Right lung (tissue), 5 donors: Measurements from ENCODE around the gene S1PR3. TPM values are rescaled to one million over a fixed set of nuclear protein-coding genes. Genes with fewer than 3 reads are reported as not detected.

Source experiments
- DNase-seq, 2 donors: peaks; one replicate each; pipeline ENCODE4 v3.0.0-alpha.2; 2013
- polyA plus RNA-seq, 5 donors: library from polyadenylated mRNA; unstranded; fragments of 120-200 nt; gene quantifications; one replicate each; pipeline versions ENCODE4 v1.2.1 to v1.2.3, GENCODE V29; 2013; ENCODE audit warnings: inconsistent platforms in 1 of 5, low replicate concordance in 1 of 5; ENCODE audit not compliant: insufficient read length in 5 of 5, insufficient read depth in 1 of 5

Gene S1PR3
- polyA plus RNA-seq, 5 donors, result 77.2 to 113 (median 80.3) TPM

- DNase-seq, result no peak
These were observed 24.2 kb upstream of the S1PR3 start for GRCh38 chr9:88966894-88967676.

GRCh38 chr9:88968799-88969198 is 22.5 kb upstream of the S1PR3 start:
- DNase-seq, result no peak

GRCh38 chr9:88969646-88970373 is 21.5 kb upstream of the S1PR3 start:
- no peak for DNase-seq

- no peak for DNase-seq
These were observed 19.9 kb upstream of the S1PR3 start for GRCh38 chr9:88971131-88971960.

- no peak for DNase-seq
These were observed 18.9 kb upstream of the S1PR3 start for GRCh38 chr9:88972401-88972800.

GRCh38 chr9:88973281-88974045 is 17.8 kb upstream of the S1PR3 start:
- DNase-seq, result no peak

GRCh38 chr9:88974641-88975040 is 16.6 kb upstream of the S1PR3 start:
- no peak for DNase-seq

- no peak for DNase-seq
These were observed 15.0 kb upstream of the S1PR3 start for GRCh38 chr9:88975966-88976889.

GRCh38 chr9:88976890-88977257 is 14.4 kb upstream of the S1PR3 start:
- DNase-seq, result no peak

- no peak for DNase-seq
These were observed 13.2 kb upstream of the S1PR3 start for GRCh38 chr9:88978034-88978433.

GRCh38 chr9:88979021-88979420 is 12.2 kb upstream of the S1PR3 start:
- no peak for DNase-seq

GRCh38 chr9:88979791-88980190 is 11.5 kb upstream of the S1PR3 start:
- no peak for DNase-seq

GRCh38 chr9:88980740-88981203 is 10.5 kb upstream of the S1PR3 start:
- no peak for DNase-seq

- no peak for DNase-seq
These were observed 7.3 kb upstream of the S1PR3 start for GRCh38 chr9:88983865-88984542.

GRCh38 chr9:88984543-88984883 is 6.8 kb upstream of the S1PR3 start:
- DNase-seq, result no peak

- no peak for DNase-seq
These were observed 5.7 kb upstream of the S1PR3 start for GRCh38 chr9:88985616-88986015.

GRCh38 chr9:88986776-88987175 is 4.5 kb upstream of the S1PR3 start:
- peak; percentile 71 to 79 for DNase-seq

GRCh38 chr9:88987661-88988060 is 3.6 kb upstream of the S1PR3 start:
- no peak for DNase-seq

- no peak for DNase-seq
These were observed 2.2 kb upstream of the S1PR3 start for GRCh38 chr9:88988796-88989641.
